Measurements from ENCODE around the gene ERC1.
A peak's percentile ranks its signal among the peaks of the same experiment; 100 is the strongest.
"Not testable (repeated sequence)": the region's sequence is repeated elsewhere in the genome, so short reads cannot be mapped to it uniquely, and the experiment has no call there.

Gene ERC1

GRCh38 chr12:1189163-1189562, 198.1 kb downstream of the ERC1 start:
- peak; percentile 15 for DNase-seq (ENCODE audit: low read depth)

- no peak for DNase-seq (ENCODE audit: low read depth)
Measured at GRCh38 chr12:1195513-1195912, 204.5 kb downstream of the ERC1 start.

- peak; percentile 59 for DNase-seq (ENCODE audit: low read depth)
Measured at GRCh38 chr12:1197264-1198018, 206.4 kb downstream of the ERC1 start.

GRCh38 chr12:1198854-1199253, 207.8 kb downstream of the ERC1 start:
- not testable (repeated sequence) for DNase-seq (ENCODE audit: low read depth)

- DNase-seq (ENCODE audit: low read depth) = no peak
Measured at GRCh38 chr12:1199700-1200099, 208.7 kb downstream of the ERC1 start.

- no peak for DNase-seq (ENCODE audit: low read depth)
Measured at GRCh38 chr12:1201030-1201429, 210.0 kb downstream of the ERC1 start.

- no peak for DNase-seq (ENCODE audit: low read depth)
Measured at GRCh38 chr12:1201886-1202285, 210.9 kb downstream of the ERC1 start.

- DNase-seq (ENCODE audit: low read depth) = no peak
Measured at GRCh38 chr12:1203735-1204019, 212.7 kb downstream of the ERC1 start.

- peak; percentile 13 for DNase-seq (ENCODE audit: low read depth)
Measured at GRCh38 chr12:1204581-1205121, 213.6 kb downstream of the ERC1 start.

- DNase-seq (ENCODE audit: low read depth) = peak; percentile 71
Measured at GRCh38 chr12:1205512-1206060, 214.6 kb downstream of the ERC1 start.

GRCh38 chr12:1206118-1206734, 215.2 kb downstream of the ERC1 start:
- DNase-seq (ENCODE audit: low read depth) = peak; percentile 58

- DNase-seq (ENCODE audit: low read depth) = no peak
Measured at GRCh38 chr12:1207276-1207675, 216.3 kb downstream of the ERC1 start.

- not testable (repeated sequence) for DNase-seq (ENCODE audit: low read depth)
Measured at GRCh38 chr12:1208719-1209118, 217.7 kb downstream of the ERC1 start.

GRCh38 chr12:1212526-1212925, 221.5 kb downstream of the ERC1 start:
- DNase-seq (ENCODE audit: low read depth) = no peak

GRCh38 chr12:1213205-1213604, 222.2 kb downstream of the ERC1 start:
- no peak for DNase-seq (ENCODE audit: low read depth)

GRCh38 chr12:1213618-1214205, 222.7 kb downstream of the ERC1 start:
- DNase-seq (ENCODE audit: low read depth) = no peak

GRCh38 chr12:1216560-1216959, 225.5 kb downstream of the ERC1 start:
- no peak for DNase-seq (ENCODE audit: low read depth)

GRCh38 chr12:1217191-1217949, 226.3 kb downstream of the ERC1 start:
- peak; percentile 90 for DNase-seq (ENCODE audit: low read depth)

GRCh38 chr12:1218369-1218768, 227.3 kb downstream of the ERC1 start:
- no peak for DNase-seq (ENCODE audit: low read depth)

- DNase-seq (ENCODE audit: low read depth) = no peak
Measured at GRCh38 chr12:1220127-1221092, 229.4 kb downstream of the ERC1 start.
